C4-2B (cell line): ENCODE data around the gene COX8A.

ENCODE experiments used
- CTCF ChIP-seq: fragments of 450-650 bp; conservative IDR thresholded peaks from 2 replicates; pipeline ENCODE4 v1.5.1; 2017; ENCODE audit warnings: mild to moderate bottlenecking
- ZFX ChIP-seq: fragments of 450-650 bp; IDR thresholded peaks from 2 replicates; pipeline ENCODE4 v1.6.1; 2017

GRCh38 chr11:64003807-64004589 lies 29.6 kb downstream of the COX8A start:
- TF ChIP-seq CTCF (no peak), ZFX (no peak)
